ENCODE results near the gene BBS1. TPM values are rescaled to one million over a fixed set of nuclear protein-coding genes. Genes with fewer than 3 reads are reported as not detected.
"Not testable (repeated sequence)": the region's sequence is repeated elsewhere in the genome, so short reads cannot be mapped to it uniquely, and the experiment has no call there.

Gene BBS1
- 6.3 and 9.1 TPM in 2 replicates for total RNA-seq (2014; rRNA removed; shearing (Covaris generic))
- 14.2 and 16.4 TPM in 2 replicates for polyA plus RNA-seq (2015; cell fraction: cytosol; rRNA removed)
- polyA plus RNA-seq (2015; cell fraction: nucleus; rRNA removed): 33.7 and 35.1 TPM in 2 replicates

DNA sequence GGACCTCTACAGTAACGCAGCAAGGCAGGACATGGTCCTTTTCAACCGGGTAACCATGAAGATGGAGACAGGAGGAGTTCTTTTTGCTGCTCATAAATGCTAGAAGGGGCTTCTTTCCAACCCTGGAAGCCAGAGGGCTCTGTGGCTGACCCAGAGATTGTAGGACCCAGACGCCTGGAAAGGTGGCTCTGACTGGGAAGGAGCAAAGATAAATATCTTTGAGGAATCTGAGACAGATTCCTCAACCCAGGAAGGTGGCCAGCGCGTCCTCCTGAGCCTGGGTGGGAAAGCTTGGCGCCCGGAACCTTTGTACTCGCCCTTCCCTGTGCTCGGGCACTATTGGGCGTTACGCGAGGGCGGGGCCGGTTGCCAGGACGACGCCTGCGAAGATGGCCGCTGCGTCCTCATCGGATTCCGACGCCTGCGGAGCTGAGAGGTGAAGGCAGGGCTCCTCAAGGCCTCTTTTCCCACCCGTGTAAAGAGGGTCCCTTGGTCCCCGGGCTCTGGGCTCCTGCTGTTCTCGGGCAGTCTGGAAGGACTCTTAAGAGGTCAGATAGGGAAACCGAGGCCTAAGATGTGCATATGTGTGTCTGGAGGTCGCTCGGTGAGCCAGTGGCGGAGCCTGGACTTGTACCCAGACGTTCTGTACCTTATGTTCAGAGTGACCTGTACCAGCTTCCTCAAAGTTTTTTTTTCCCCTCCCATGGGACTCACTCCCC, at the start of gene BBS1:
Gene BBS1, plus strand, starts transcription at position 365 of the 719 bp plus-strand sequence. Its CDS starts 25 bp downstream, at position 390.
- in situ Hi-C loops (cut with HindIII; ENCODE audit: low pct_unique_long_range_greater_than_20kb, low sequenced_read_pairs): no loop called here

DNA sequence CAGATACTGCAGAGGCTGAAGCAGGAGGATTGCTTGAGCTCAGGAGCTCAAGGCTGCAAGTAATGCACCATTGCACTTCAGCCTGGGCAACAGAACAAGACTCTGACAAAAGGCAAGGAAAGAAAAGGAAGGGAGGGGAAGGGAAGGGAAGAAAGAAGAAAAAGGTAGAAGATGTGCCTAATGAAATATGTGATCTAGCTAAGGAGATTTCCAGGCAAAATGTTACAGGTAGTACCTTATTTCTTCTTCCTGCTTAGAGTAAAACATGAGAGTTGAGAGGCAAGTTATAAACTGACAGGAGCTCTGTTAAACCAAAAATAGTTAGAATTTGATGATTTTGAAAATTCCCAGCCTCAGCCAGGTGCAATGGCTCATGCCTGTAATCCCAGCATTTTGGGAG, 48.4 kb upstream of the BBS1 start:
- in situ Hi-C loops (cut with HindIII; ENCODE audit: low pct_unique_long_range_greater_than_20kb, low sequenced_read_pairs): no loop called here
- no peak for DNase-seq (ENCODE audit: low read depth, low spot score)

More for the DNA sequence above, at the start of gene BBS1:
- peak; percentile 74 for DNase-seq (ENCODE audit: low read depth, low spot score)

DNA sequence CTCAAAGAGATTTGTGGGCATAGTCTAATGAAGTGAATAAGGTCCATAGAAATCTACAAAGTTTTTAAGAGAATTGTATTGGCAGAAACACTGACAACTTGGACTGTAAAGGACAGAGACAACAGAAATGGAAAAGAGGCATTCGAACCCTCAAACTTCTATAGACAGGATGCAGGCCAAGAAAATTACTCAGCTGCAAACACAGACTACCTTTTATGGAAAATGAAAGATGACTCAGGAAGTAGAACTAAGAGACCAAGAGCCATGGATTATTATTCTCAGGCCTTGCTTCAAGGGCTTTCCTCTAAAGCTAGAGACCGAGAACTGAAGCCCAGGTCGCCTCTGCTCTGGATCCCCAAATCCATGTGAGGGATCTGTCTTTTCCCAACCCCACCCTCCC, 47.5 kb upstream of the BBS1 start:
- no peak for DNase-seq (ENCODE audit: low read depth, low spot score)
- in situ Hi-C loops (cut with HindIII; ENCODE audit: low pct_unique_long_range_greater_than_20kb, low sequenced_read_pairs): no loop called here

DNA sequence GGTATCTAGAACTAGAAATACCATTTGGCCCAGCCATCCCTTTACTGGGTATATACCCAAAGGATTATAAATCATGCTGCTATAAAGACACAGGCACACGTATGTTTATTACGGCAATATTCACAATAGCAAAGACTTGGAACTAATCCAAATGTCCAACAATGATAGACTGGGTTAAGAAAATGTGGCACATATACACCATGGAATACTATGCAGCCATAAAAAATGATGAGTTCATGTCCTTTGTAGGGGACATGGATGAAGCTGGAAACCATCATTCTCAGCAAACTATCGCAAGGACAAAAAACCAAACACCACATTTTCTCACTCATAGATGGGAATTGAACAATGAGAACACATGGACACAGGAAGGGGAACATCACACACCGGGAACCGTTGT, 46.3 kb upstream of the BBS1 start:
- in situ Hi-C loops (cut with HindIII; ENCODE audit: low pct_unique_long_range_greater_than_20kb, low sequenced_read_pairs); DNase-seq (ENCODE audit: low read depth, low spot score): not testable (repeated sequence)

DNA sequence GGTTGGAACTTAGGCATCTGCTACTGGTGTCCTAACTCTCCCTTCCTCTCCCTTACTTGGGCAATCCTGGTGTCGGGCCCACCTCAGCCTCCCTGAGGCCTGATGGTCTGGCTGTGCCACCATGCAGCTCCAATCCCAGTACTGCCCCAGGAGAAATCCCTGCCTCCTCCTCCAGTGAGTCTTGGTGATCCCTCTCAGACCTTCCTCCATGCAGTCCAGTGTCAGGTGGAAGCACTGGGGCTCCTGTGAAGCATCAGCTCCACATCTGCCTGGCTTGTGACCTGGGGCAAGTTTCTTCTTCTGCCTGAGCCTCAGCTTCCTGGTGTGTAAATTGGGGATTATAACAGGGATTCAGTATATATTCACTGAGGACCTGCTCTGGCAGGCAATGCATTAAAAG, 45.5 kb upstream of the BBS1 start:
- in situ Hi-C loops (cut with HindIII; ENCODE audit: low pct_unique_long_range_greater_than_20kb, low sequenced_read_pairs): no loop called here
- DNase-seq (ENCODE audit: low read depth, low spot score): no peak

DNA sequence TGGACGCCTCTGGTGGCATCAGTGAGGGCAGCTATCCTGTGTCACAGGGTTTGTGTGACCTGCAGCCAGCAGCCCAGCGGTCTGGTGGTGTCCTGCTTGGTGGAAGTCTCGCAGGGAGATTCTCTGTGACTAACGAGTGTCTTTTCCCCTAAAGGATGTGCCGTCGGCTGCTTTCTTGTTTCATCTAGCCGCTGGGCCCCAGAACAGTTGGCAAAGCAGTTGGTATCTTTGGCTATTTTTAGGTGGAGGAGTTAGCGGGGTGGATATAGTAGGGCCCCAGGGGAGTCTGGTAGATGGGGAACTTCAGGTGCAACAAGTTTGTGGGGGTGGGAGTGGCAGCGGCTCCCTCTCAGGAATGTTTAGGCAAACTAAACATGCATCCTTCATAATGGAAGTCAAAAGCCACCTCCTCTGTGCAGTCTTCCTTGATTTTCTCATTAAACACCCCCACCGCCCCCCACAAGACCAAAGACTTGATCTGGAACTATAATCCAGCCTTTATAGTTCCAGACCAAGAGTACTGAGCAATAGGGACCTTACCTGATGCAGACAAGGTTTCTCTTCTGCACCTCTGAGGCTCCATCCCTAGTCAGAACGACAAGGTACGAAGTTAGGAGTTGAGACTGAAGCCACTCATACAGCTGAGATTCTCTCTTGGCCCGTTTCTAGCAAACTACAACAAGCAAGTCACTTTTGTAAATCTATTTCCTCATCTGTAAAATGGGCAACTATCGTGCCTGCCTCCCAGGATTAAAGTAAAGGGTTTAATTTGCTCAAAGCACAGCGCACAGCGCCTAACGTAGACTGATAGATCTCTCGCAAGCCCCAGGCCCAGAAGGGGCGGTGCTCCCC, 44.8 kb upstream of the BBS1 start:
- in situ Hi-C loops (cut with HindIII; ENCODE audit: low pct_unique_long_range_greater_than_20kb, low sequenced_read_pairs): no loop called here
- no peak for DNase-seq (ENCODE audit: low read depth, low spot score)

DNA sequence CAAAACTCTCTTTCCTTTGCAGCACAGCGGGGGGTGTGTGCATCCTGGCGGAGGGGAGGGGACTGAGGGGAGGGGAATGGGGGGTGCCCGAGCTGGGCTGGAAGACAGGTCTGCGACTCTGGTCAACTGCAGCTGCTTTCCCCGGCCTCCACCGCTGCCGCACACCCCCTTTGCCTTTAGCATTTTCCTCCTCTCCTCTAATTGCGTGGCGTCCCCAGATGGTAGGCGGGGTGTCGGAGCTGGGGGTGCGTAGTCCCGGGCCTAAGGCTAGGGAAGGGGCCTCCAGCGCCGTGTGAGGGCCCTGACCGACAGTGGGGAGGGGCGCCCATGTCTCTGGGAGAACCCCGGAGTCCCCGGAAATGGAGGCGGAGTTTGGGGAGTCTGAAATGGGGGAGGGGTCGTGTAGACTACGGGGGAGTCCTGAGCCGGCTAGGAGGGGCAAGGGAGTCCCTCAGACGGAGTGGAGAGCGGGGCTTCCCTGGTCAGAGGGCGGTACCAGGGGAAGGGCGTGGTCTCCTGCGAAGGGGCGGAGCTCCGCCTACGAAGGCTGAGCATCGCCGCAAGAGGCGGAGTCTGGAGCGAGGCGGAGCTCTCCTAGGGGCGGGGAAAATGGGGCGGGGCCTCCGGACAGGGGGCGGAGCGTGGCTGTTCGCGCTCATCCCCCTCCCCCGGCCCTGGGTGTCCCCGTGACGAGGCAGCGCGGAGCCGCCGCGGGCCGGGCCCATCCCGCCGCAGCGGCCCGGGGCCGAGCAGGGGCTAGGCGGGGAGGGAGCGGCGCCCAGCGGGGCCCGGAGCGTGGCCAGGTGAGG, 44.0 kb upstream of the BBS1 start, which contains the start of gene PELI3:
Gene PELI3, plus strand, starts transcription at position 681 of the 809 bp plus-strand sequence. CDS start 1,224 bp downstream, outside the sequence.
- peak; percentile 82 for DNase-seq (ENCODE audit: low read depth, low spot score)
- in situ Hi-C loops (cut with HindIII; ENCODE audit: low pct_unique_long_range_greater_than_20kb, low sequenced_read_pairs): no loop called here

DNA sequence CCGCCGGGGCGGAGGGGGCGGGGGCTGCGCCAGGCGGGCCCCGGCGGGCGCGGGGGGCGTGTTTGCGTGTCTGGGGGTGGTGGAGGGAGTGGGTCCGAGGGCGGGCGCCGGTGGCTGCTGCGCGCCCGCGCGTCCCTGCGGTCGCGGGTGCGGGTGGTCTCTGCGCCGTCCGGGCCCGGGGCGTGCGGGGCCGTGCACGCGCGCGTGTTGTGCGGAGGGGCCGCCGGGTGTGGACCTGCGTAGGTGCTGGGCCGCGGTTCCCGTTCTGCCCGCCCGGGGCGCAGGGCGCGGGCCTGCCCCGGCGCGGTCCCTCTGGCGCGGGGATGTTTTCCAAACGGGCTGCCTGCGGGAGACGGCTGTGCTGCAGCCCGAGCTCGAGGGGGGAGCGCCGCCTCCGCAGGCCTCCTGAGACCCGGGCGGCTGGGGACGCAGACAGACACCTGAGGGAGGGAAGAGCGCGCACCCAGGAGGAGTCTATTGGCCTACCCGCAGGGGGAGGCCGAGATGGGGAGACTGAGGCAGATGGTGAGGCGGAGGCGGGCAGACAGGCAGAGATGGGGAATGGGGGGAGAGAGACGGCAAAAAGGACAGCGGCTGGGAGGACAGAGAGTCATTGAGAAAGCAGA, 43.3 kb upstream of the BBS1 start:
- DNase-seq (ENCODE audit: low read depth, low spot score): no peak

DNA sequence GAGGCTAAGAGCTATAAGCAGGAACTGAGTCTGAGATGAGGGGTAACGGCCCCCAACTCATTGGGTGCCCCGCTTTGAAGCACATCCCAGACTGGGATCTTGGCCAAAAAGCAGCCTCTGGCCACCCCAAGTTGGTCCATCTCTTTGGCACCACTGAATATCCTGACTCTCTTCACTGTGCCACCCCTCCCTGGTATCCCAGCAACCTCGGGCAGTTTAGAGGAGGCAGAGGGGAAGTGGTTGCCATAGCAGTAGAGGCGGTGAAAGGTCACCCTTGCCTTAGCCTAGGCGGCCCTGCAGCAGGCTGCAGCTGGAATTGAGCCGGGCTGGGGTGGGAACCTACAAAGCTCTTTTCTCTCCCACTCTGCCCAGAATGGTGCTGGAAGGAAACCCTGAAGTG, 42.7 kb upstream of the BBS1 start:
- in situ Hi-C loops (cut with HindIII; ENCODE audit: low pct_unique_long_range_greater_than_20kb, low sequenced_read_pairs): no loop called here
- DNase-seq (ENCODE audit: low read depth, low spot score): peak; percentile 14

More for the DNA sequence above, 43.3 kb upstream of the BBS1 start:
- in situ Hi-C loops (cut with HindIII; ENCODE audit: low pct_unique_long_range_greater_than_20kb, low sequenced_read_pairs): no loop called here

DNA sequence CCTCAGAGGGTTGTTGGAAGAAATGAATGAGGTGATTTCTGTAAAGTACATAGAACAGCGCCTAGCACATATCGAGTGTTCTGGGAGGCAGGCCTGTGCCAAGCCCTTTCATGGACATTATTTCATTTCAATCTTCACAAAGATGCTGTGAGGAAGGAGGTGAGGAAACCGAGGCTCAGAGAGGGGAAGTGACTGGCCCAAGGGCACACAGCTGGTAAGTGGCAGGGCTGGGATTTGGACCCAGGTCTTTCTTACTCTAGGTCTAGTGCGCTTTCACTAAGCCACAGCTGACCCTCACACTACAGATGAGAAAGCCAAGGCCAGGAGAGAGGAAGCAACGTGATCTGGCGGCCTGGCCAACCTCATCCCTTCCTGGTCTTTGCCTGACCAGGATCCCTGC, 41.7 kb upstream of the BBS1 start:
- no peak for DNase-seq (ENCODE audit: low read depth, low spot score)
- in situ Hi-C loops (cut with HindIII; ENCODE audit: low pct_unique_long_range_greater_than_20kb, low sequenced_read_pairs): no loop called here

DNA sequence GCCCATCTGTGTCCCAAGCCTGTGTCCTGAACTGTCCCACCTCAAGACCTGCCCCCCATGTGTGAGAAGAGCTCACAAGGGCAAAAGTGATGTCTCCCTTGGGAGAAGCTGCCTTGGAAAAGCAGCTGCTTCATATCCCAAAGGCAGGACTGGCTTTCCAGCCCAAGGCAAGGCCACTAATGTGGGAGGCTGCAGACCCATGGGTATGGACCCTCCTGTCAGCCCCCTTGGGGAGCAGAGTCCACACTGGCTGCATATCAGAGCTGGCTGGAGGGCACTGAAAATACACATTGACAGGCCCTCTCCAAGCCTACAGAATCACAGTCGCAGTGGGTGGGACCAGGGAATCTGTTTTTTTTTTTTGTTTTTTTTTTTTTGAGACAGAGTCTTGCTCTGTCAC, 41.0 kb upstream of the BBS1 start:
- no peak for DNase-seq (ENCODE audit: low read depth, low spot score)

DNA sequence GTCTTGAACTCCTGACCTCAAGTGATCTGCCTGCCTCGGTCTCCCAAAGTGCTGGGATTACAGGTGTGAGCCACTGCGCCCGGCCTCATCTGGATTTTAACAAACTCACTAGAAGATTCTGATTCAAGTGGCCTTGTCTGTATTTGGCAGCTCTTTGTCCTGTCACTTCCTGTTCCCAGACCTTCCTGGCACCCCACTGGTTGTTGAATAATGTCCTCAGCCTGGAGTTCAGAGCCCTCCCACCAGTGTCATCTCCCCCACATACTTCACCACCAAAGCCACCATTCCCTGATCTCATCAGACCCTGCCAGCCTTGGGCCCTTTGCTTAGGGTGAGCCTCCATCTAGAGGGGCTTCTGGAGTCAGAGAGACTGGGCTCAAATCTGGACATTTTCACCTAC, 40.4 kb upstream of the BBS1 start:
- in situ Hi-C loops (cut with HindIII; ENCODE audit: low pct_unique_long_range_greater_than_20kb, low sequenced_read_pairs): no loop called here
- DNase-seq (ENCODE audit: low read depth, low spot score): no peak

More for the DNA sequence above, 41.0 kb upstream of the BBS1 start:
- in situ Hi-C loops (cut with HindIII; ENCODE audit: low pct_unique_long_range_greater_than_20kb, low sequenced_read_pairs): no loop called here

DNA sequence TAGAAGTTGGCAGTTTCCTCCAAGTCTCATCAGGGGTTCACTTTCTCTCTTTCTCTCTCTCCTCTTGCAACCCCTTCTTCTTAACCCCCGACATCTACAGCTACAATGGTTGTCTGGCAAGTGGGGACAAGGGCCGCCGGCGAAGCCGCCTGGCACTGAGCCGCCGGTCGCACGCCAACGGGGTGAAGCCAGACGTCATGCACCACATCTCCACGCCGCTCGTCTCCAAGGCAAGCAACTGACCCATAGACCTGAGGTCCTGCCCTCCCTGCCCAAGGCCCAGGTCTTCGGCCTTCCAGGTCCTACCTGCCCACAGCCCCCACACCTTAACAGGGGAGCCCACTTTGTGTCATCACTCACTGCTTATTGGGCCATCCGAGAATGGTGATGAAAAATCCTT, 39.3 kb upstream of the BBS1 start:
- in situ Hi-C loops (cut with HindIII; ENCODE audit: low pct_unique_long_range_greater_than_20kb, low sequenced_read_pairs): no loop called here
- no peak for DNase-seq (ENCODE audit: low read depth, low spot score)

DNA sequence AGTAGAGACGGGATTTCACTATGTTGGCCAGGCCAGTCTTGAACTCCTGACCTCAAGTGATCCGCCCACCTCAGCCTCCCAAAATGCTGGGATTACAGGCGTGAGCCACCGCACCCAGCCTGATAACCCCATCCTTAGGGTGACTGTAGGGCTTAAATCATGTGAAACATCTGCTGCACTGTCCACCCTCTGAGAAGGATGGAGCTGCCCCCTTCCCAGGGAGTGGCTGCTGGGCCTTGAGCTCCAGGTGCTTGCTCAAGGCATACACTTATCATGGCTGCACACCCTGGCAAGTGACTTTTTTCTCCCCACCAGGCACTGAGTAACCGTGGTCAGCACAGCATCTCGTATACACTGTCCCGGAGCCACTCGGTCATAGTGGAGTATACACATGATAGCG, 38.4 kb upstream of the BBS1 start:
- no peak for DNase-seq (ENCODE audit: low read depth, low spot score)
- in situ Hi-C loops (cut with HindIII; ENCODE audit: low pct_unique_long_range_greater_than_20kb, low sequenced_read_pairs): no loop called here

DNA sequence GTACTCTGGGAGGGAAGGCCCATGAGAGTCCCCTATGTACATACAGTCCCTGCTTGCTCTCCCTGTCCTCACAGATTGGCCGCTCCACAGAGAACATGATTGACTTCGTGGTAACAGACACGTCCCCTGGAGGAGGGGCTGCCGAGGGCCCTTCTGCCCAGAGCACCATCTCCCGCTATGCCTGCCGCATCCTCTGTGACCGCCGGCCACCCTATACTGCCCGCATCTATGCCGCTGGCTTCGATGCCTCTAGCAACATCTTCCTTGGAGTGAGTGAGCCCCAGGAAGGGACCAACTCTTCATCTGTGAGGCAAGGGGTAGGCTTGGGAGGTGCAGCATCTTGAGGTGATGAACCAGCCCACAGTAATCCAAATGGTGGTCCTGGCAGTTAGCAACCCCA, 37.3 kb upstream of the BBS1 start:
- no peak for DNase-seq (ENCODE audit: low read depth, low spot score)
- in situ Hi-C loops (cut with HindIII; ENCODE audit: low pct_unique_long_range_greater_than_20kb, low sequenced_read_pairs): no loop called here

DNA sequence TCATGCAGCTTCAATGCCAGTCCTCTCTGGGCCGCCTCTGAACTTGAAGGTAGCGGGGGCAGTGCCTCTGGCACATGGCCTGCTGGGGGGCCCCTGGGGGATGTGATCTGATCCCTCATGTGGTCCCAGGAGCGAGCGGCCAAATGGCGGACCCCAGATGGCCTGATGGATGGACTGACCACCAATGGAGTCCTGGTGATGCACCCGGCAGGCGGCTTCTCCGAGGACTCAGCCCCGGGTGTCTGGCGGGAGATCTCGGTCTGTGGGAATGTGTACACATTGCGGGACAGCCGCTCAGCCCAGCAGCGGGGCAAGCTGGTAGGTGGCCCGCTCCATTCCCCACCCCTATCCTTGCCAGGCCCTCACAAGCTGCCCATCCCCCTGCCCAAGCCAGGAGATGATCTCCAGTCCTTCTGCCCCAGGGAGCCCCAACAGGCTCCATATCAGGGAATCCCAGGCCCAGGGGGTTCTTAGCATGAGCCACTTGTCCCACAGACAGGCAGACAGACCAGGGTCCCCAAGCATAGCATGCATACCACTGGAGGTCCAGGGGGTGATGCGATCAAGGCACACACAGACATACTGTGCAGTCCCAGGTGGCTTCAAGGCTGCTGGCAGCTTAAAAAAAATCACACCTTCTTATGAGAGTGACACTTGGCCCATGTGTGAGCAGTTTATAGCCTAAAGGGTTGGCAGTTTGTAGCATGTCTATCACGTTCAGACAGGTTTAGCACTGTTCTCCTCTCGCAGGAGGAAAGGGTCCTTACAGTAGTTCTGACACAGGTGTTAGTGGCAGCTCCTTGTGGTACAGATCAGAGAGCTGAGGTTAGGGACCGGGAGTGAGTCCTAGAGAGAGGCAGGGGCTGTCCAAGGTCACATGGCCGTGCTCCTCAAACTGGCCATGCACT, 36.6 kb upstream of the BBS1 start:
- in situ Hi-C loops (cut with HindIII; ENCODE audit: low pct_unique_long_range_greater_than_20kb, low sequenced_read_pairs): no loop called here
- no peak for DNase-seq (ENCODE audit: low read depth, low spot score)

All from SK-MEL-5 (cell line).